Right lung (tissue), 5 donors: ENCODE measurements around the gene SLC34A2. TPM values are rescaled to one million over a fixed set of nuclear protein-coding genes. Genes with fewer than 3 reads are reported as not detected.
A peak's percentile ranks its signal among the peaks of the same experiment; 100 is the strongest.
"Not testable (repeated sequence)": the region's sequence is repeated elsewhere in the genome, so short reads cannot be mapped to it uniquely, and the experiment has no call there.

Experiments used
- DNase-seq, 2 donors: peaks; one replicate each; pipeline ENCODE4 v3.0.0-alpha.2; 2013
- polyA plus RNA-seq, 5 donors: library from polyadenylated mRNA; unstranded; fragments of 120-200 nt; gene quantifications; one replicate each; pipeline versions ENCODE4 v1.2.1 to v1.2.3, GENCODE V29; 2013; ENCODE audit warnings: inconsistent platforms in 1 of 5, low replicate concordance in 1 of 5; ENCODE audit not compliant: insufficient read length in 5 of 5, insufficient read depth in 1 of 5

The SLC34A2 gene
- polyA plus RNA-seq, 5 donors: 122 to 444 (median 332) TPM

- DNase-seq: no peak
These were observed 380 bp downstream of the SLC34A2 start for GRCh38 chr4:25656031-25656430.

GRCh38 chr4:25658357-25658771 is 2.7 kb downstream of the SLC34A2 start:
- no peak for DNase-seq

DNA sequence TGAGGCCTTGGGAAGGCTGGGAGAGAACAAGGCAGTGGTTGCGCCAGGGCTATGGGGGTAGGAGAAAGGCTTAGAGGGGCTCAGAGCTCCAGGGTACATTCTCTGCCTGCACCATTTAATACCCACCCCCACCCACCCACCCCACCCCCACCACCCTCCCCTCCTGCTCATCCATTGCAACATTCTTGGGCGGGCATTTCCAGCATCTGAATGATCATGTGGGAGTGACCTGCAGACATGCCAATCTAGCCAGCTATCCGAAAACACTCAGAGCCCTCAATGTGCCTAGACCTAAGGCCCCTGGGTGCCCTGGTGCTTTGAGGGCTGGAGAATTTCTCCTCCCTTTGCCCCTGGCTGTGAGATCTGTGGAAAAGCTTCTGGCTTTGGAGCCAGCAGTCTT is 3.1 kb downstream of the SLC34A2 start:
- DNase-seq: no peak

GRCh38 chr4:25661441-25661840 is 5.8 kb downstream of the SLC34A2 start:
- DNase-seq: not testable (repeated sequence)

DNA sequence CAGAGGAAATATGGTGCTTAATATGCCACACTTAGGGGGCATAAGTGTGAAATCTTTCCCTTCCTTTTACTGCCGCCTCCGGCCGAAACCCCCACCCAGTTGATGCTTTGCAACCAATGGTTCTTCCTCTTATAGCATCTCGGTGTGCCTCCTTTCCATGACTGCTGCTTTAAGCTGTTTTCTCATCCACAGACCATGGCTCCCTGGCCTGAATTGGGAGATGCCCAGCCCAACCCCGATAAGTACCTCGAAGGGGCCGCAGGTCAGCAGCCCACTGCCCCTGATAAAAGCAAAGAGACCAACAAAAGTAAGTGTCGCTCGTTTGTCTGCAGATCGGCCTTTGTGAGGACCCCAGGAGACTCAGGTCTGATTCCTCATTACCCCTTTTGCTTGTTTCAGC is 6.7 kb downstream of the SLC34A2 start:
- DNase-seq: no peak

- peak in 1 of 2 donors; percentile 23 for DNase-seq
These were observed 8.1 kb downstream of the SLC34A2 start for GRCh38 chr4:25663781-25664180.

- DNase-seq: no peak
These were observed 10.5 kb downstream of the SLC34A2 start for GRCh38 chr4:25666031-25666630.

- DNase-seq: no peak
These were observed 12.4 kb downstream of the SLC34A2 start for GRCh38 chr4:25667931-25668557.

DNA sequence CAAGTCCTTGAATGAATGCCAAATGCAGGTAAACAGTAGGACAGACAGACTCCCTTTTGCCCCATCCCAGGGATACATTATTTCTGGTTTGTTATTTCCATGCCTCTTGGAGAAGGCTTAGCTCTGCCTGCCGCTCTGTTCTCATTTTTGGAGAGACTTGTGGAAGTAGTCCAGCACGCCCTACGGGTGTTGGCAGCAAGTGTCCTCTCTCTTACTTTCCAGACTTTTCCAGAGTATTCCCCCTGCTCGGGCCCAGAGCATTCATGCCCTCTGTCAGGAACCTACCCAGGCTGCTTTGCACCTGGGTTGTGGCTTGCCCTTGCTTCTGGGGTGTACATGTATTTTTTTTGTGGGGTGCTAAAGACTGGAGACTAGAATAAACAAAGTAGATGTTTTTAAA is 15.3 kb downstream of the SLC34A2 start:
- no peak for DNase-seq

DNA sequence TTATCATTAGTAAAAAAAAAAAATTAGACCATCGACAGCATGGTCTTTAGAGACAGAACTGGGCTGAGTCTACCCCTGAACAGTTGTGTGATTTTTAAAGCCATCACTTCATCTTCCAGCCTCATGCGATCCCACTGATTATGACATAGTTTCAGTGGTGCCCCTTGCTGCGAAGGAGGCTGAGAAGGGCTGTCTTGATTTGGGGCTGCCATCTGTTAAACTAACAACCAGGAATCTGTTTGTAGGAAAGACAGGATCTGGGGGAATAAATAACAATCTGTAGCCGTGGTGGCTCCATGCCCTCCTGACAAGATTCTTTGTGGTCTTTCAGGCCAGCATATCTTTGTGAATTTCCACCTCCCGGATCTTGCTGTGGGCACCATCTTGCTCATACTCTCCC is 17.1 kb downstream of the SLC34A2 start:
- no peak for DNase-seq

DNA sequence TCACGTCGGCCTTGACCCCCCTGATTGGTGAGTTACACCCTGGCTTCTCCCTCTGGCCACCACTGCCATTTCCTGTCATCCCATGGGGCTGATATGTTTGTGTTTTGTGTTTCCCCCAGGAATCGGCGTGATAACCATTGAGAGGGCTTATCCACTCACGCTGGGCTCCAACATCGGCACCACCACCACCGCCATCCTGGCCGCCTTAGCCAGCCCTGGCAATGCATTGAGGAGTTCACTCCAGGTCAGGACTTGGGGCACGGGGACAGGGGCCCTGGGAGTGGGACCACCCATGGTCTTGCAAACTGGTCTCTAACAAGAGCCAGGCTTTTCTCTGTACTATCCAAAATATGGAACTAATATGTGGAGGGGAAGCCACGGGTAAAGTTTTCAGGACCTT is 18.7 kb downstream of the SLC34A2 start:
- no peak for DNase-seq

GRCh38 chr4:25676221-25676620 is 20.6 kb downstream of the SLC34A2 start:
- DNase-seq: no peak

DNA sequence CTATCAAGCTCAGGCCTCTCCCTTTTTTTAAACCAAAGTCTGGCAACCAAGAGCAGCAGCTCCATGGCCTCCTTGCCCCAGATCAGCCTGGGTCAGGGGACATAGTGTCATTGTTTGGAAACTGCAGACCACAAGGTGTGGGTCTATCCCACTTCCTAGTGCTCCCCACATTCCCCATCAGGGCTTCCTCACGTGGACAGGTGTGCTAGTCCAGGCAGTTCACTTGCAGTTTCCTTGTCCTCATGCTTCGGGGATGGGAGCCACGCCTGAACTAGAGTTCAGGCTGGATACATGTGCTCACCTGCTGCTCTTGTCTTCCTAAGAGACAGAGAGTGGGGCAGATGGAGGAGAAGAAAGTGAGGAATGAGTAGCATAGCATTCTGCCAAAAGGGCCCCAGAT is 21.5 kb downstream of the SLC34A2 start:
- no peak for DNase-seq

DNA sequence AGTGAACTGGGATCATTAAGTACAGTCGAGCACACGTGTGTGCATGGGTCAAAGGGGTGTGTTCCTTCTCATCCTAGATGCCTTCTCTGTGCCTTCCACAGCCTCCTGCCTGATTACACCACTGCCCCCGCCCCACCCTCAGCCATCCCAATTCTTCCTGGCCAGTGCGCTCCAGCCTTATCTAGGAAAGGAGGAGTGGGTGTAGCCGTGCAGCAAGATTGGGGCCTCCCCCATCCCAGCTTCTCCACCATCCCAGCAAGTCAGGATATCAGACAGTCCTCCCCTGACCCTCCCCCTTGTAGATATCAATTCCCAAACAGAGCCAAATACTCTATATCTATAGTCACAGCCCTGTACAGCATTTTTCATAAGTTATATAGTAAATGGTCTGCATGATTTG is 22.3 kb downstream of the SLC34A2 start:
- no peak for DNase-seq

GRCh38 chr4:25687773-25688172 is 32.1 kb downstream of the SLC34A2 start:
- DNase-seq: no peak

DNA sequence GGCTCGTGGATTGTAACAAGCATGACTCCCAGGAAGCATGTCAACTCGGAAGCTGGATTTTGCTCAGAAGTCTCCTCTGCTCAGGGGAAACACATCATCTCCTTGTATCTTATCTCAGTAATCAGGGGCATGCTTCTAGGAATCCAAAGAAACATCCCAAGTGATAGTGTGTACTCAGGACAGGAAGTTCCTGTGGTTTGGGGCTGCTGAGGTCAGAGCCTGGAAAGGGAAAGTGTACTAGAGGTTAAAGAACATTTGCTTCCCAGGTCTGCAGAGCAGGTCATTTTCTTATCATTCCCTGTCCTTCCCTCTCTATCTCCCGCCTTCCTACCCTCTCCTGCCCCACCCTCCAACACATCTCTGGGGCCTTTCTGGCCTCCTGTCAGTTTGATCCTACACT is 38.8 kb downstream of the SLC34A2 start:
- no peak for DNase-seq

DNA sequence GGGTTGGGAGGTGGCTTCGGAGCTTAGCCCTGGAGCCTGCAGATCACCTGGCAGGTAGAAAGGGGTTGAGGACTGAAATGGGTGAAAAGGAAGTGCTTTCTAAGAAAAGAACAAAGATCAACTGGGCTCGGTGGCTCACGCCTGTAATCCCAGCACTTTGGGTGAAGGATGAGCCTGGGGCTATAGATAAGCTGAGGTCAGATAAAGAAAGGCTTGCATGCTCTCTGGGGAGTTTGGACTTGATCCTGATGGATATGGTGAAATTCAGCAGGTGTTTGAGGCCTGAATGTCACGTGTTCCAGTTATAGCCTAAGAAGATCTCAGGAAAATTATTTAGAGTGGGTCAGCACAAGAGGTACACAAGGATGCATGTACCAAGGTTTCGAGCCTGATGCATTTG is 40.8 kb downstream of the SLC34A2 start:
- DNase-seq: no peak

- no peak for DNase-seq
These were observed 41.9 kb downstream of the SLC34A2 start for GRCh38 chr4:25697516-25697915.

DNA sequence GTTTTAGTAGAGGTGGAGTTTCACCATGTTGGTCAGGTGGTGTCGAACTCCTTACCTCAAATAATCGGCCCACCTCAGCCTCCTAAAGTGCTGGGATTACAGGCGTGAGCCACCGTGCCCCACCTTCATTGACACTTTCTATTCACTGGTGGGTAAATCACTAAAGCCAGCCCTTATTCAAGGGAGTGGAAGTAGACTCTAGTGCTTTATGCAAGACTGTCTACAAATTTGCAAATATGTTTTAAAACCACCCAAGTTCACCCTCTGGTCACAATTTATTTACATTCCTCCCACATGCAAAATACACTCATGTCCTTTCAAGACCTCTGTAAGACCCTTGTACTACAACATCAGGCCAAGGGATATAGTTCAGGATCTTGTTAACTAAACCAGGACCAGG is 45.0 kb downstream of the SLC34A2 start:
- no peak for DNase-seq

DNA sequence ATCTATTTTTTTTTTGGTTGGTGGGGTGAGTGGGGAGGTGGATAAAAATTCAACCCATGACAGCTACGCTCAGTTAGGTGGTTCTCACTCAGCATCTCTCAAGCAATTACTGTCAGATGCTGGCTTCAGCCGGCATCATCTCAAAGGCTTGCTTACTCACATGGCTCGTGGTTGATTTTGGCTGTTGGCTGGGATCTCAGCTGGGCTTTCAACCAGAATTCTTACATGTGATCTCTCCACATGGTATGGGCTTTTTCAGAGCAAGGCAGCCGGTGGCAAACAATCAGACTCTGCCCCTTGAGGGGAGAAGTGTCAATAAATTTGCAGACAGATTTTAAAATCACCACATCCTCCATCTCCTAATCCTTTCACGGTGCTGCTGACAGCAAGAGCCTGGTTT is 47.2 kb downstream of the SLC34A2 start:
- DNase-seq: no peak

GRCh38 chr4:25703731-25704388 is 48.2 kb downstream of the SLC34A2 start:
- no peak for DNase-seq

DNA sequence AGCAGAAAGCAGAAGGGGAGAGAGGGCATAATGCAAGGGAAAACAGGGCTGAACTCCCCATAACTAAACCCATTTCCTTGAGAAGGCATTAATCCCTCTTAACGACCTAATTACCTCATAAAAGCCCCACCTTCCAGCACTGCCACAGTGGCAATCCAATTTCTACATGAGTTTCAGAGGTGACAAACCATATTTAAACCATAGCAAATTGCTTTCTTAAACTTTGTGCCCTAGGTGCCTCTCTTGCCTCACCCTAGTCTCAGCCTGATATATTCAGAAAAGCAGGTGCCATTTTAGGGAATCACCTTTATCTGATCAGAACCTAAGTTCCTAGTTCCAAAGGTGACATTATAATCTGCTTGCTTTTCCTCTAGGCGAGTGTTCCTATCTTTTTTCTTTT is 48.9 kb downstream of the SLC34A2 start:
- no peak for DNase-seq

DNA sequence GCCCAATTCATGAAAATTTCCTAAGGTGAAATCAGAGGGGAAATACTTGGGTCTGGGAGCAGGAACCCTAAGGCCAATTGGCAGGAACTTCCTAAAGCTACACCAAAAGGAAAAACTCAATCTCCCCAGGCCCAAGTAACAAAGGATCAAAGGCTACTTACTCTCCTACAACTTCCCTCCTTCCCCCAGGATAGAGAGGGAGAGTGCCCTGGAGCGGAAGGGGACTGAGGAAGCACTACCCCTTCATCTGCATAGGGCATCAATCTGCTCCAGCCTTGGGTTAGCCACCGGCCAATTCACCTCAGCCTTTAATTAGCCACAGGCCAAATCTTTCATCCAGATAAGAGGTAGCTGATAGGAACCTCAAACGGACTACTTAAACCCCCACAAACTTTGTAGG is 55.0 kb downstream of the SLC34A2 start:
- no peak for DNase-seq

- DNase-seq: no peak
These were observed 57.0 kb downstream of the SLC34A2 start for GRCh38 chr4:25712611-25713010.
